Upper lobe of left lung (tissue), 6 donors: ENCODE results near the gene PEX10. TPM values are rescaled to one million over a fixed set of nuclear protein-coding genes. Genes with fewer than 3 reads are reported as not detected.

Experiments used
- ATAC-seq, 2 donors: fragments of 200-7000 bp; cut with Tn5 transposase; one replicate each; pipeline ENCODE4 v1.9.1; 2022; ENCODE audit warnings: mild to moderate bottlenecking in 2 of 2, moderate library complexity in 2 of 2; ENCODE audit not compliant: low FRiP score in 2 of 2
- DNase-seq, 2 donors: peaks; one replicate each; pipeline ENCODE4 v3.0.0-alpha.2; 2019 to 2020
- H3K27ac ChIP-seq, 4 donors: fragments of 200-600 bp; sonication (generic); one replicate each; pipeline ENCODE4 v1.5.1; 2016 to 2019
- H3K27me3 ChIP-seq, 4 donors: fragments of 200-600 bp; sonication (generic); one replicate each; pipeline ENCODE4 v1.5.1; 2017 to 2019
- H3K36me3 ChIP-seq, 4 donors: fragments of 200-600 bp; sonication (generic); one replicate each; pipeline ENCODE4 v1.5.1; 2016 to 2019
- H3K4me1 ChIP-seq, 4 donors: fragments of 200-600 bp; sonication (generic); one replicate each; pipeline ENCODE4 v1.5.1; 2018 to 2019
- H3K4me3 ChIP-seq, 4 donors: fragments of 200-600 bp; sonication (generic); one replicate each; pipeline ENCODE4 v1.5.1; 2017 to 2019; ENCODE audit warnings: mild to moderate bottlenecking in 2 of 4, moderate library complexity in 1 of 4
- H3K9me3 ChIP-seq, 4 donors: fragments of 200-600 bp; sonication (generic); one replicate each; pipeline ENCODE4 v1.5.1; 2018 to 2019
- EP300 ChIP-seq, 4 donors: sonication (generic); formaldehyde crosslinking; IDR thresholded peaks; one replicate each; pipeline ENCODE4 v1.5.1; 2017; ENCODE audit warnings: antibody characterized with exemption in 4 of 4, control low read depth in 2 of 4
- POLR2A ChIP-seq, 4 donors: fragments of 450-650 bp; IDR thresholded peaks; one replicate each; pipeline ENCODE4 v1.5.1; 2016 to 2017; ENCODE audit warnings: antibody characterized with exemption in 4 of 4, mild to moderate bottlenecking in 2 of 4
- POLR2AphosphoS5 ChIP-seq, 2 donors: sonication (generic); formaldehyde crosslinking; IDR thresholded peaks; one replicate each; pipeline ENCODE4 v1.5.1; 2017; ENCODE audit warnings: antibody characterized with exemption in 2 of 2
- WGBS, 2 donors: methylation state at CpG; one replicate each; pipeline ENCODE4 v1.1.5; 2017 to 2018; 5-methylcytosine and 5-hydroxymethylcytosine counted together
- total RNA-seq, 6 donors: library from RNA; depleted of rRNA in 4 of 6; stranded (reverse); fragments of >200 nt in 4 of 6; gene quantifications; one replicate each; pipeline versions ENCODE4 v1.1.0 to v1.2.1, GENCODE V29; 2016 to 2021
- TF ChIP-seq, protein P1 (sequence below), 6 experiments: fragments of 450-650 bp in 4 of 6; fragments of 200-600 bp in 2 of 6; sonication (generic) in 2 of 6; IDR thresholded peaks; one replicate each; pipeline ENCODE4 v1.5.1; 2016 to 2019; ENCODE audit warnings: antibody characterized with exemption in 6 of 6
- donor health status: DM: no; HTN: no; CAD: no; lungs with moderate emphysema.
- donor health status: DM: no; HTN: yes; CAD: no; lungs with severe emphysema.

The PEX10 gene
- total RNA-seq, 6 donors from 2014 or later, result 15.7 to 32.1 (median 19.9) TPM

DNA sequence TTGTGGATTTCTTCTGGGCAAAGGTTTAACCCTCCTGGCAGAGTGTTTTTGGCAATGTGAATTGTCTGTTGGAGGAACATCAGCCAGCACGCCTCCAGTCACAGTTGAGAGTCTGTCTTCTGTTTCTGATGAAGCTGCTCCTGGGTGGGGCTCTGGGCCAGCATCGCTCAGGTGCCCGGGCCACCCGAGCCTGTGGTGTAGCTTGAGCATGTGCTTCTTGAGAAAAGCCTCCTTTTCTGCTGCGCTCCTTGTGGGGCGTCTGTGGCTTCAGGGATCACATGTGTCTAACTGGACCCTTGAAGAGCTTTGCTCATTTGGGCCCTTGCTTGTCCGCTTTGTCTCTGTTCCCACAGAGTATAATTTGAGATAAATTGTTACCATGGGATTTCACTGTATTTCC is 13.5 kb downstream of the PEX10 start:
- no peak for DNase-seq
- Histone ChIP-seq H3K4me3 (no peak overlapping the region), H3K27me3 (no peaks in the 10 kb centered on the region), H3K27ac (no peak overlapping the region), H3K4me1 (peaks cover under 1 to 10% (median 8%) of the 10 kb centered on the region in 4 donors), H3K36me3 (peaks cover 35 to 95% (median 70%) of the 10 kb centered on the region in 4 donors), H3K9me3 (no peaks in the 10 kb centered on the region)
- ATAC-seq, result no peak
- WGBS, 2 donors, result 88 to 92% methylated on average over 5 to 7 of the region's 7 CpGs
- TF ChIP-seq, protein P1, sequence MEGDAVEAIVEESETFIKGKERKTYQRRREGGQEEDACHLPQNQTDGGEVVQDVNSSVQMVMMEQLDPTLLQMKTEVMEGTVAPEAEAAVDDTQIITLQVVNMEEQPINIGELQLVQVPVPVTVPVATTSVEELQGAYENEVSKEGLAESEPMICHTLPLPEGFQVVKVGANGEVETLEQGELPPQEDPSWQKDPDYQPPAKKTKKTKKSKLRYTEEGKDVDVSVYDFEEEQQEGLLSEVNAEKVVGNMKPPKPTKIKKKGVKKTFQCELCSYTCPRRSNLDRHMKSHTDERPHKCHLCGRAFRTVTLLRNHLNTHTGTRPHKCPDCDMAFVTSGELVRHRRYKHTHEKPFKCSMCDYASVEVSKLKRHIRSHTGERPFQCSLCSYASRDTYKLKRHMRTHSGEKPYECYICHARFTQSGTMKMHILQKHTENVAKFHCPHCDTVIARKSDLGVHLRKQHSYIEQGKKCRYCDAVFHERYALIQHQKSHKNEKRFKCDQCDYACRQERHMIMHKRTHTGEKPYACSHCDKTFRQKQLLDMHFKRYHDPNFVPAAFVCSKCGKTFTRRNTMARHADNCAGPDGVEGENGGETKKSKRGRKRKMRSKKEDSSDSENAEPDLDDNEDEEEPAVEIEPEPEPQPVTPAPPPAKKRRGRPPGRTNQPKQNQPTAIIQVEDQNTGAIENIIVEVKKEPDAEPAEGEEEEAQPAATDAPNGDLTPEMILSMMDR (IDR thresholded peaks at IDR 0.05), result no peak
- TF ChIP-seq POLR2AphosphoS5 (IDR thresholded peaks at IDR 0.05) (no peak), POLR2A (IDR thresholded peaks at IDR 0.05) (no peak), EP300 (IDR thresholded peaks at IDR 0.05) (no peak)

DNA sequence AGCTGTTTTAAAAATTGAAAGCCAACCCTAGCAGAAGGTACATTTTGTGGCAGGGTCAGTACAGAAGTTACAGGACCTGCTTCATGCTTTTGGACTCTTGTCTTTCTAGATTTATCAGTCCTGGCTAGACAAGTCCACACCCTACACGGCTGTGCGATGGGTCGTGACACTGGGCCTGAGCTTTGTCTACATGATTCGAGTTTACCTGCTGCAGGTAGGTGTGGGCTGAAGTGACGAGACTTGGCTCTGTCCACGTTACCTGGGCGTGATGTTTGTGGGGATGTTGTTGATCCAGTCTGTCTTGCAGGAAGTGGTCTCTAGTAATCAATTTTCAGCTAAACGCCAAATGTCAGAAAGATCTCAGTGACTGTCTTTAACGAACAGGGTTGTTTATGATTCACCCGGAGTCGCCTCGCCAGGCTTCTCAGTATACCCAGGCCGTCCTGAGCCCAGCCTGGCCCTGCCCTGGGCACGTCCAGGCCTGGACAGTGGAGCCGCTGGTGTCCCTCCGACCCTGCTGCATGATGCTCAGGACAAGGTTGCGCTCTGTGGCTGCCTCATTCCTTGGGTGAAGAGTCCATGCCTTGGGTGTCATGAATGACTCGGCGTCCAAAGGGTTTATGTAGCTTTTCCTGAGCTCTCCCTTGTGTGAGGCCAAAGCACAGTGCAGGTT is 15.2 kb downstream of the PEX10 start:
- H3K4me3 ChIP-seq, result no peak overlapping the region
- WGBS, 2 donors, result 91 to 93% methylated on average over 19 of the region's 19 CpGs
- no peak for DNase-seq
- no peak for ATAC-seq
- H3K4me1 ChIP-seq, result peaks cover 16 to 27% (median 23%) of the 10 kb centered on the region in 4 donors
- H3K27me3 ChIP-seq, result no peaks in the 10 kb centered on the region
- TF ChIP-seq, protein P1 (IDR thresholded peaks at IDR 0.05), result no peak
- TF ChIP-seq POLR2AphosphoS5 (IDR thresholded peaks at IDR 0.05) (no peak), EP300 (IDR thresholded peaks at IDR 0.05) (no peak), POLR2A (IDR thresholded peaks at IDR 0.05) (no peak)
- no peak overlapping the region for H3K27ac ChIP-seq
- peaks cover 25 to 86% (median 55%) of the 10 kb centered on the region in 4 donors for H3K36me3 ChIP-seq
- no peaks in the 10 kb centered on the region for H3K9me3 ChIP-seq

DNA sequence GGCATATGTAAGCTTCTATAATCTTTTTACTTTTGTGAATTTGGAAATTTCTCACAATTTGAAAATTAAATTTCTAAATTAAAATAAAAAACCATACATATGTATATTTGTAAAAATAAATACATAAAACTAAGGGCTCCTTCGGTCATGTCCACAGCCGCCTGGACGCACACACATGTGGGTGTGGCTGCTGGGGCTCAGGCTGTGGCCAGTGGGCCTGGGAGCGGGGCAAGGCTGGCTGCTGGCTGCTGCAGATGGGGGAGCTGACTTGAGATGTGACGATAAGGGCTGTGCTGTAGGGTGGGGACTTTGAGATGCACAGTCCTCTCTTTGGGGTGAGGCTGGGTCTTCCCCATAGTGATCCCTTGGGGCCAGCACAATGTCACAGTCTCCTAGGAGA is 15.9 kb downstream of the PEX10 start:
- 86 to 93% methylated on average over 5 of the region's 5 CpGs for WGBS, 2 donors
- peaks cover 16 to 29% (median 24%) of the 10 kb centered on the region in 4 donors for H3K4me1 ChIP-seq
- H3K27ac ChIP-seq, result no peak overlapping the region
- no peaks in the 10 kb centered on the region for H3K9me3 ChIP-seq
- H3K27me3 ChIP-seq, result no peaks in the 10 kb centered on the region
- DNase-seq, result no peak
- H3K4me3 ChIP-seq, result no peak overlapping the region
- H3K36me3 ChIP-seq, result peaks cover 23 to 79% (median 50%) of the 10 kb centered on the region in 4 donors
- no peak for ATAC-seq
- TF ChIP-seq, protein P1 (IDR thresholded peaks at IDR 0.05), result no peak
- TF ChIP-seq POLR2AphosphoS5 (IDR thresholded peaks at IDR 0.05) (no peak), POLR2A (IDR thresholded peaks at IDR 0.05) (no peak), EP300 (IDR thresholded peaks at IDR 0.05) (no peak)

DNA sequence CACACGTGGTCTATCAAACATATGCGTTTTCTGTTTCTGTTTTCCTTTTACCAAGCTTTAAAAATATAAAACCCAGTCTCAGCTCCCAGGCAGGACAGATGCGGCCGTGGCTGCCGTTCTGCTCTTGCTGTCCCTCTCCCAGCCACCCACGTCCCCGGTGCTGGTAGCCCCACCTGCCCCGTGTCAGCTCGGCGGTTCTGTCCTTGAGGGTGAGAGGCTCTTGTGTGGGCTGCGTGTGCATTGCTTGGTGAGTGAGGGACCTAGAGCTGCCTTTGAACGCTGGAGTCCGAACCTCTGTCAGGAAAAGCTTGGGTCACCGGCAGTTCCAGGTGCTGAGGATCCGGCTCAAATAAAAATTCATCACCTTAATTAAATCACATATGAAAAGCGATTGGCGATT is 16.3 kb downstream of the PEX10 start:
- Histone ChIP-seq H3K27ac (no peak overlapping the region), H3K36me3 (peaks cover 23 to 77% (median 49%) of the 10 kb centered on the region in 4 donors), H3K9me3 (no peaks in the 10 kb centered on the region), H3K4me1 (peaks cover 16 to 30% (median 24%) of the 10 kb centered on the region in 4 donors), H3K4me3 (no peak overlapping the region), H3K27me3 (no peaks in the 10 kb centered on the region)
- ATAC-seq (no peak), DNase-seq (no peak)
- 82 to 89% methylated on average over 17 of the region's 17 CpGs for WGBS, 2 donors
- TF ChIP-seq, protein P1 (IDR thresholded peaks at IDR 0.05), result no peak
- TF ChIP-seq POLR2AphosphoS5 (IDR thresholded peaks at IDR 0.05) (no peak), POLR2A (IDR thresholded peaks at IDR 0.05) (no peak), EP300 (IDR thresholded peaks at IDR 0.05) (no peak)

DNA sequence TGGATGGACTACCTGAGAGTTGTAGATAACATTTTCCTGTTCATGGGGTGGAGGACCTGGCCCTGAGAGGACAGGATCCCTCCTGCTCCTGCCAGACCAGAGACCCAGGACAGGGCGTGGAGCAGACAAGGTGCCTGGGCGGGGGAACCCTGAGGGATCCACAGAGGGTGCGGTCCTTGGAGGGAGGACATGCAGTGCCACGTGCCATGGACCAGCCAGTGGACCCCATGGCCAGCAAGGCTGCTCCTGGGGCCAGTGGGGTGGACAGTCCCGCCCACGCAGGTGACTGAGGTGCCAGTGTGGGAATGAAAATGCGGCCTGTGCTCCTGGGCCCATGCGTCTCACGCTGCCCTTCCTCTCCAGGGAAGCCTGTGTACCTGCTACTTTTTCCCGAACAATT is 17.1 kb downstream of the PEX10 start:
- Histone ChIP-seq H3K4me1 (peaks cover 23 to 38% (median 32%) of the 10 kb centered on the region in 4 donors), H3K36me3 (peaks cover 18 to 69% (median 43%) of the 10 kb centered on the region in 4 donors), H3K4me3 (no peak overlapping the region), H3K9me3 (no peaks in the 10 kb centered on the region), H3K27me3 (no peaks in the 10 kb centered on the region), H3K27ac (no peak overlapping the region)
- TF ChIP-seq, protein P1 (IDR thresholded peaks at IDR 0.05), result no peak
- no peak for TF ChIP-seq POLR2AphosphoS5 (IDR thresholded peaks at IDR 0.05)
- no peak for TF ChIP-seq POLR2A (IDR thresholded peaks at IDR 0.05)
- no peak for TF ChIP-seq EP300 (IDR thresholded peaks at IDR 0.05)
- WGBS, 2 donors, result 96% methylated on average over 9 to 10 of the region's 10 CpGs
- no peak for ATAC-seq
- DNase-seq, result no peak
